Adrenal gland (tissue), 5 donors: ENCODE data around the gene HOXD13.

Experiments
- CTCF ChIP-seq, 6 experiments: fragments of 450-650 bp in 4 of 6; fragments of 200-600 bp in 2 of 6; sonication (generic) in 1 of 6; IDR thresholded peaks; 1 replicate in 5 of 6; 2 replicates in 1 of 6; pipeline versions ENCODE4 v1.5.1 to v1.8.0; 2016 to 2021; ENCODE audit warnings: antibody characterized with exemption in 6 of 6, mild to moderate bottlenecking in 2 of 6, moderate library complexity in 1 of 6
- POLR2A ChIP-seq, 2 donors: fragments of 450-650 bp; IDR thresholded peaks; one replicate each; pipeline ENCODE4 v1.6.1; 2017; ENCODE audit warnings: antibody characterized with exemption in 2 of 2, mild to moderate bottlenecking in 2 of 2, moderate library complexity in 1 of 2
- donor health status: DM: no; HTN: no; CAD: no.

DNA sequence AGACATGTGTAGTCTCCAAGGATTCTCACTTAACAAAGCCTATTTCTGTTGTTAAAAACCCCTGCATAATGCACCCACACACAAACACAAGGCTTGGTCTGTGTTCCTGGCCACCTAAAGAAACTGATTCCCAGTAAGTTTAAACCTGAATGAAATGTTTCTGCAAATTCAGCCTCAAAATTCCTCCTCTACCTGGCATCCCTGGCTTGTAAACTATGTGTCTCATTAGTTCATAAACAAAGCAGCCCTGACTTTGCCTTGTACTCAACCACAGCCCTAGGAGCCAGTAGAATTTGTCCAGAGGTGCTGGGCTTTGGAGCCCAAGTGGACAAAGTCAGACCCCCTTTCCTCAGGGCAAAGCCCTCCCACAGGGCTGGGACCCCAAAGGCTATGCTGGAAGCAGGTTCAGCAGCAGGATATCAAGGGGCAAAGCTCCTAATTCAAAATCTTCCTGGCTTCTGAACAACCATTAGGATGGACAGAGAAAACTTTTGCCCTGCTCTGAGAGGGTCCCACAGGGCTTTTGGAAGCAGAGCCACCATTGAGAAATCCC lies 2.6 kb upstream of the HOXD13 start:
- no peak for TF ChIP-seq CTCF (IDR thresholded peaks at IDR 0.05)
- no peak for TF ChIP-seq POLR2A (IDR thresholded peaks at IDR 0.05)
